ENCODE data around the gene PIK3R6. TPM values are rescaled to one million over a fixed set of nuclear protein-coding genes. Genes with fewer than 3 reads are reported as not detected.
"Not testable (repeated sequence)": the region's sequence is repeated elsewhere in the genome, so short reads cannot be mapped to it uniquely, and the experiment has no call there.

The PIK3R6 gene
- total RNA-seq, 1 donor from 2014 or later: 0.52 TPM

GRCh38 chr17:8865811-8866210 lies 1.7 kb downstream of the PIK3R6 start:
- H3K4me3 ChIP-seq (ENCODE audit: low read length in 3 of 3): no peak overlapping the region
- H3K9ac ChIP-seq (ENCODE audit: low read depth in 1 of 3, low read length in 3 of 3): no peak overlapping the region
- H3K9me3 ChIP-seq (ENCODE audit: control insufficient read depth in 3 of 3, low read length in 3 of 3): no peaks in the 10 kb centered on the region
- H3K27ac ChIP-seq (ENCODE audit: low read depth, low read length): no peak overlapping the region
- H3K27me3 ChIP-seq (ENCODE audit: control insufficient read depth in 3 of 3, insufficient read depth in 3 of 3, low read length in 3 of 3): peaks cover 3 to 6% (median 4%) of the 10 kb centered on the region in 3 donors
- no peaks in the 10 kb centered on the region for H3K36me3 ChIP-seq (ENCODE audit: control insufficient read depth in 3 of 3, insufficient read depth in 3 of 3, low read length in 3 of 3)
- H3K4me1 ChIP-seq (ENCODE audit: control insufficient read depth in 3 of 3, insufficient read depth in 3 of 3, low read length in 3 of 3): peaks cover 0 to 3% (median 0%) of the 10 kb centered on the region in 3 donors

- no peak overlapping the region for H3K27ac ChIP-seq (ENCODE audit: low read depth, low read length)
- no peak overlapping the region for H3K4me3 ChIP-seq (ENCODE audit: low read length in 3 of 3)
- no peaks in the 10 kb centered on the region for H3K36me3 ChIP-seq (ENCODE audit: control insufficient read depth in 3 of 3, insufficient read depth in 3 of 3, low read length in 3 of 3)
- no peak overlapping the region for H3K9ac ChIP-seq (ENCODE audit: low read depth in 1 of 3, low read length in 3 of 3)
- H3K9me3 ChIP-seq (ENCODE audit: control insufficient read depth in 3 of 3, low read length in 3 of 3): no peaks in the 10 kb centered on the region
- peaks cover 0 to 3% (median 0%) of the 10 kb centered on the region in 3 donors for H3K4me1 ChIP-seq (ENCODE audit: control insufficient read depth in 3 of 3, insufficient read depth in 3 of 3, low read length in 3 of 3)
- H3K27me3 ChIP-seq (ENCODE audit: control insufficient read depth in 3 of 3, insufficient read depth in 3 of 3, low read length in 3 of 3): peaks cover 3 to 6% (median 4%) of the 10 kb centered on the region in 3 donors
Measured at GRCh38 chr17:8865385-8865784, 2.1 kb downstream of the PIK3R6 start.

- Histone ChIP-seq H3K9ac (ENCODE audit: low read depth in 1 of 3, low read length in 3 of 3) (no peak overlapping the region), H3K4me3 (ENCODE audit: low read length in 3 of 3) (no peak overlapping the region), H3K9me3 (ENCODE audit: control insufficient read depth in 3 of 3, low read length in 3 of 3) (no peaks in the 10 kb centered on the region), H3K27ac (ENCODE audit: low read depth, low read length) (no peak overlapping the region), H3K27me3 (ENCODE audit: control insufficient read depth in 3 of 3, insufficient read depth in 3 of 3, low read length in 3 of 3) (peaks cover 0 to 7% (median 0%) of the 10 kb centered on the region in 3 donors), H3K4me1 (ENCODE audit: control insufficient read depth in 3 of 3, insufficient read depth in 3 of 3, low read length in 3 of 3) (peaks cover 0 to 7% (median 6%) of the 10 kb centered on the region in 3 donors), H3K36me3 (ENCODE audit: control insufficient read depth in 3 of 3, insufficient read depth in 3 of 3, low read length in 3 of 3) (no peaks in the 10 kb centered on the region)
Measured at GRCh38 chr17:8862213-8863056, 5.0 kb downstream of the PIK3R6 start.

GRCh38 chr17:8861495-8862181 lies 5.8 kb downstream of the PIK3R6 start:
- no peak overlapping the region for H3K9ac ChIP-seq (ENCODE audit: low read depth in 1 of 3, low read length in 3 of 3)
- no peak overlapping the region for H3K4me3 ChIP-seq (ENCODE audit: low read length in 3 of 3)
- no peak overlapping the region for H3K27ac ChIP-seq (ENCODE audit: low read depth, low read length)
- peaks cover 0 to 7% (median 0%) of the 10 kb centered on the region in 3 donors for H3K27me3 ChIP-seq (ENCODE audit: control insufficient read depth in 3 of 3, insufficient read depth in 3 of 3, low read length in 3 of 3)
- H3K9me3 ChIP-seq (ENCODE audit: control insufficient read depth in 3 of 3, low read length in 3 of 3): no peaks in the 10 kb centered on the region
- no peaks in the 10 kb centered on the region for H3K36me3 ChIP-seq (ENCODE audit: control insufficient read depth in 3 of 3, insufficient read depth in 3 of 3, low read length in 3 of 3)
- H3K4me1 ChIP-seq (ENCODE audit: control insufficient read depth in 3 of 3, insufficient read depth in 3 of 3, low read length in 3 of 3): peaks cover 4 to 10% (median 9%) of the 10 kb centered on the region in 3 donors

GRCh38 chr17:8859804-8860430 lies 7.6 kb downstream of the PIK3R6 start:
- Histone ChIP-seq H3K36me3 (ENCODE audit: control insufficient read depth in 3 of 3, insufficient read depth in 3 of 3, low read length in 3 of 3) (no peaks in the 10 kb centered on the region), H3K4me3 (ENCODE audit: low read length in 3 of 3) (no peak overlapping the region), H3K9ac (ENCODE audit: low read depth in 1 of 3, low read length in 3 of 3) (no peak overlapping the region), H3K4me1 (ENCODE audit: control insufficient read depth in 3 of 3, insufficient read depth in 3 of 3, low read length in 3 of 3) (peaks cover 4 to 10% (median 9%) of the 10 kb centered on the region in 3 donors), H3K9me3 (ENCODE audit: control insufficient read depth in 3 of 3, low read length in 3 of 3) (no peaks in the 10 kb centered on the region), H3K27ac (ENCODE audit: low read depth, low read length) (no peak overlapping the region), H3K27me3 (ENCODE audit: control insufficient read depth in 3 of 3, insufficient read depth in 3 of 3, low read length in 3 of 3) (peaks cover 0 to 13% (median 0%) of the 10 kb centered on the region in 3 donors)

- Histone ChIP-seq H3K27me3 (ENCODE audit: control insufficient read depth in 3 of 3, insufficient read depth in 3 of 3, low read length in 3 of 3) (peaks cover 0 to 13% (median 0%) of the 10 kb centered on the region in 3 donors), H3K27ac (ENCODE audit: low read depth, low read length) (no peak overlapping the region), H3K4me1 (ENCODE audit: control insufficient read depth in 3 of 3, insufficient read depth in 3 of 3, low read length in 3 of 3) (peaks cover 4 to 10% (median 9%) of the 10 kb centered on the region in 3 donors), H3K36me3 (ENCODE audit: control insufficient read depth in 3 of 3, insufficient read depth in 3 of 3, low read length in 3 of 3) (no peaks in the 10 kb centered on the region), H3K9ac (ENCODE audit: low read depth in 1 of 3, low read length in 3 of 3) (no peak overlapping the region), H3K4me3 (ENCODE audit: low read length in 3 of 3) (no peak overlapping the region), H3K9me3 (ENCODE audit: control insufficient read depth in 3 of 3, low read length in 3 of 3) (no peaks in the 10 kb centered on the region)
Measured at GRCh38 chr17:8859027-8859803, 8.3 kb downstream of the PIK3R6 start.

GRCh38 chr17:8857919-8858318 lies 9.6 kb downstream of the PIK3R6 start:
- H3K27ac ChIP-seq (ENCODE audit: low read depth, low read length): no peak overlapping the region
- no peaks in the 10 kb centered on the region for H3K9me3 ChIP-seq (ENCODE audit: control insufficient read depth in 3 of 3, low read length in 3 of 3)
- no peak overlapping the region for H3K4me3 ChIP-seq (ENCODE audit: low read length in 3 of 3)
- H3K4me1 ChIP-seq (ENCODE audit: control insufficient read depth in 3 of 3, insufficient read depth in 3 of 3, low read length in 3 of 3): peaks cover 4 to 10% (median 9%) of the 10 kb centered on the region in 3 donors
- H3K36me3 ChIP-seq (ENCODE audit: control insufficient read depth in 3 of 3, insufficient read depth in 3 of 3, low read length in 3 of 3): no peaks in the 10 kb centered on the region
- no peak overlapping the region for H3K9ac ChIP-seq (ENCODE audit: low read depth in 1 of 3, low read length in 3 of 3)
- H3K27me3 ChIP-seq (ENCODE audit: control insufficient read depth in 3 of 3, insufficient read depth in 3 of 3, low read length in 3 of 3): peaks cover 0 to 13% (median 0%) of the 10 kb centered on the region in 3 donors

- Histone ChIP-seq H3K4me1 (ENCODE audit: control insufficient read depth in 3 of 3, insufficient read depth in 3 of 3, low read length in 3 of 3) (peaks cover 4 to 10% (median 9%) of the 10 kb centered on the region in 3 donors), H3K9ac (ENCODE audit: low read depth in 1 of 3, low read length in 3 of 3) (no peak overlapping the region), H3K27me3 (ENCODE audit: control insufficient read depth in 3 of 3, insufficient read depth in 3 of 3, low read length in 3 of 3) (peaks cover 0 to 10% (median 0%) of the 10 kb centered on the region in 3 donors), H3K36me3 (ENCODE audit: control insufficient read depth in 3 of 3, insufficient read depth in 3 of 3, low read length in 3 of 3) (no peaks in the 10 kb centered on the region), H3K9me3 (ENCODE audit: control insufficient read depth in 3 of 3, low read length in 3 of 3) (no peaks in the 10 kb centered on the region), H3K27ac (ENCODE audit: low read depth, low read length) (no peak overlapping the region), H3K4me3 (ENCODE audit: low read length in 3 of 3) (no peak overlapping the region)
Measured at GRCh38 chr17:8856869-8857575, 10.5 kb downstream of the PIK3R6 start.

- not testable (repeated sequence) for H3K4me1 ChIP-seq (ENCODE audit: control insufficient read depth in 3 of 3, insufficient read depth in 3 of 3, low read length in 3 of 3); H3K27me3 ChIP-seq (ENCODE audit: control insufficient read depth in 3 of 3, insufficient read depth in 3 of 3, low read length in 3 of 3); H3K27ac ChIP-seq (ENCODE audit: low read depth, low read length)
Measured at GRCh38 chr17:8856205-8856603, 11.3 kb downstream of the PIK3R6 start.

More at GRCh38 chr17:8856205-8856603, 11.3 kb downstream of the PIK3R6 start:
- H3K4me3 ChIP-seq (ENCODE audit: low read length in 3 of 3); H3K9me3 ChIP-seq (ENCODE audit: control insufficient read depth in 3 of 3, low read length in 3 of 3); H3K9ac ChIP-seq (ENCODE audit: low read depth in 1 of 3, low read length in 3 of 3); H3K36me3 ChIP-seq (ENCODE audit: control insufficient read depth in 3 of 3, insufficient read depth in 3 of 3, low read length in 3 of 3): not testable (repeated sequence)

All from skeletal muscle tissue (tissue), 4 donors.